AG04450 (cell line): ENCODE measurements around the gene ZFYVE21. TPM values are rescaled to one million over a fixed set of nuclear protein-coding genes. Genes with fewer than 3 reads are reported as not detected.

Experiments used
- CTCF ChIA-PET: fragments of 300-600, 350-600 bp; formaldehyde crosslinking; extraction: SDS; loops from one replicate; lab custom pipeline; 2022; ENCODE audit warnings: antibody characterized with exemption, inconsistent platforms; lab: Charles Lee
- POLR2A ChIA-PET: fragments of 350-600 bp; formaldehyde crosslinking; extraction: SDS; loops from one replicate; lab custom pipeline; 2021; ENCODE audit warnings: antibody characterized with exemption, inconsistent platforms; lab: Yijun Ruan, JAX
- DNase-seq: peaks from one replicate; pipeline ENCODE4 v3.0.0-alpha.2; 2011; ENCODE audit warnings: low read depth, low spot score
- H3K27ac ChIP-seq: one replicate; pipeline ENCODE4 v1.5.1; 2012; ENCODE audit warnings: low read depth, low read length, control low read depth
- H3K27me3 ChIP-seq: one replicate; pipeline ENCODE4 v1.6.0; 2012; ENCODE audit warnings: low read length; ENCODE audit not compliant: control insufficient read depth, insufficient read depth
- H3K4me3 ChIP-seq: 2 replicates; pipeline ENCODE4 v1.5.1; 2011; ENCODE audit warnings: mild to moderate bottlenecking, low read depth, low read length, control low read depth
- H3K9me3 ChIP-seq: 2 replicates; pipeline ENCODE4 v1.5.1; 2012; ENCODE audit warnings: low read length; ENCODE audit not compliant: control insufficient read depth, insufficient read depth
- CTCF ChIP-seq: IDR thresholded peaks from 2 replicates; pipeline ENCODE4 v1.5.1; 2011; ENCODE audit warnings: low read depth, low read length, control low read depth, inconsistent platforms
- polyA plus RNA-seq: library from polyadenylated mRNA; depleted of rRNA; stranded (reverse); fragments of >200 nt; gene quantifications from 2 replicates; pipeline ENCODE4 v1.2.3, GENCODE V29; 2011

The ZFYVE21 gene
- polyA plus RNA-seq, 1 experiment: 77.5 TPM

- H3K9me3 ChIP-seq: no peaks in the 10 kb centered on the region
- no peaks in the 10 kb centered on the region for H3K27me3 ChIP-seq
- ChIA-PET CTCF (no interaction called here), POLR2A (no interaction called here)
- H3K27ac ChIP-seq: no peak overlapping the region
- no peak for TF ChIP-seq CTCF
- H3K4me3 ChIP-seq: no peak overlapping the region
- no peak for DNase-seq
Observed at GRCh38 chr14:103671911-103672310, 43.7 kb upstream of the ZFYVE21 start.

- H3K9me3 ChIP-seq: no peaks in the 10 kb centered on the region
- ChIA-PET CTCF (interaction anchor here (1.1 kb wide), 1 partner anchor 102 kb away, joined by 14 read pairs; no protein-coding TSS in a partner anchor), POLR2A (no interaction called here)
- no peak overlapping the region for H3K4me3 ChIP-seq
- H3K27ac ChIP-seq: no peak overlapping the region
- TF ChIP-seq CTCF: no peak
- H3K27me3 ChIP-seq: no peaks in the 10 kb centered on the region
- no peak for DNase-seq
Observed at GRCh38 chr14:103675957-103676356, 39.7 kb upstream of the ZFYVE21 start.

GRCh38 chr14:103676881-103677675 lies 38.5 kb upstream of the ZFYVE21 start:
- H3K4me3 ChIP-seq: no peak overlapping the region
- ChIA-PET POLR2A (no interaction called here), CTCF (interaction anchor here (1.0 to 1.1 kb wide), 2 partner anchors 10 to 103 kb away, joined by 3 to 14 read pairs; no protein-coding TSS in a partner anchor)
- DNase-seq: no peak
- no peak for TF ChIP-seq CTCF
- H3K27me3 ChIP-seq: no peaks in the 10 kb centered on the region
- H3K27ac ChIP-seq: no peak overlapping the region
- H3K9me3 ChIP-seq: no peaks in the 10 kb centered on the region

- CTCF ChIA-PET: interaction anchor here (0.9 to 1.2 kb wide), 2 partner anchors 103 to 108 kb away, joined by 3 to 4 read pairs; no protein-coding TSS in a partner anchor
- Histone ChIP-seq H3K27me3 (no peaks in the 10 kb centered on the region), H3K27ac (no peak overlapping the region), H3K4me3 (no peak overlapping the region), H3K9me3 (no peaks in the 10 kb centered on the region)
- POLR2A ChIA-PET: interaction anchor here (0.6 kb wide), 1 partner anchor 46 kb away, joined by 3 read pairs; no protein-coding TSS in a partner anchor
- TF ChIP-seq CTCF: peak; percentile 42
- DNase-seq: no peak
Observed at GRCh38 chr14:103679351-103679750, 36.3 kb upstream of the ZFYVE21 start.
